Esophagus muscularis mucosa (tissue), 4 donors: Measurements from ENCODE around the gene CD52. TPM values are rescaled to one million over a fixed set of nuclear protein-coding genes. Genes with fewer than 3 reads are reported as not detected.
A peak's percentile ranks its signal among the peaks of the same experiment; 100 is the strongest.
"Not testable (repeated sequence)": the region's sequence is repeated elsewhere in the genome, so short reads cannot be mapped to it uniquely, and the experiment has no call there.

Experiments used
- DNase-seq: peaks from one replicate; pipeline ENCODE4 v3.0.0-alpha.2; 2017; ENCODE audit errors: extremely low spot score
- H3K27ac ChIP-seq, 4 donors: fragments of 200-600 bp; sonication (generic); replicated peaks in 1 of 4; 1 replicate in 3 of 4; 2 replicates in 1 of 4; pipeline ENCODE4 v1.5.1; 2016 to 2019; ENCODE audit warnings: mild to moderate bottlenecking in 1 of 4
- H3K27me3 ChIP-seq, 4 donors: fragments of 200-600 bp; sonication (generic); one replicate each; pipeline versions ENCODE4 v1.5.1 to v1.6.0; 2016 to 2019
- H3K36me3 ChIP-seq, 4 donors: fragments of 200-600 bp; sonication (generic); one replicate each; pipeline ENCODE4 v1.5.1; 2016 to 2019
- H3K4me1 ChIP-seq, 4 donors: fragments of 200-600 bp; sonication (generic); one replicate each; pipeline ENCODE4 v1.5.1; 2016 to 2019
- H3K4me3 ChIP-seq, 4 donors: fragments of 200-600 bp; sonication (generic); 1 replicate in 2 of 4; 2 replicates in 2 of 4; pipeline ENCODE4 v1.5.1; 2016 to 2019; ENCODE audit warnings: mild to moderate bottlenecking in 4 of 4, moderate library complexity in 1 of 4
- H3K9me3 ChIP-seq, 4 donors: fragments of 200-600 bp; sonication (generic); 1 replicate in 3 of 4; 2 replicates in 1 of 4; pipeline ENCODE4 v1.5.1; 2016 to 2019
- EP300 ChIP-seq: sonication (generic); formaldehyde crosslinking; IDR thresholded peaks from one replicate; pipeline ENCODE4 v1.6.1; 2017; ENCODE audit warnings: antibody characterized with exemption
- POLR2A ChIP-seq: fragments of 450-650 bp; IDR thresholded peaks from one replicate; pipeline ENCODE4 v1.6.1; 2017; ENCODE audit warnings: antibody characterized with exemption, moderate library complexity, mild to moderate bottlenecking, low read depth
- POLR2AphosphoS5 ChIP-seq, 2 donors: sonication (generic); formaldehyde crosslinking; IDR thresholded peaks; one replicate each; pipeline ENCODE4 v1.6.1; 2017; ENCODE audit warnings: antibody characterized with exemption in 2 of 2
- WGBS: methylation state at CpG from one replicate; pipeline ENCODE4 v1.1.5; 2018; 5-methylcytosine and 5-hydroxymethylcytosine counted together
- intact Hi-C: fragments of 100-400 bp; cut with DNase I; formaldehyde crosslinking; loops from one replicate; pipeline ENCODE4 v1.15.1; 2023
- total RNA-seq, 4 donors: library from RNA; depleted of rRNA; stranded (reverse); fragments of >200 nt; gene quantifications; one replicate each; pipeline versions ENCODE4 v1.1.0 to v1.2.1, GENCODE V29; 2016
- TF ChIP-seq, protein P1 (sequence below), 3 experiments: fragments of 200-600 bp in 2 of 3; fragments of 450-650 bp in 1 of 3; sonication (generic) in 2 of 3; IDR thresholded peaks; one replicate each; pipeline ENCODE4 v1.5.1; 2017 to 2019; ENCODE audit warnings: antibody characterized with exemption in 3 of 3, mild to moderate bottlenecking in 2 of 3, moderate library complexity in 1 of 3

Gene CD52
- total RNA-seq, 4 donors from 2014 or later, result 3.8 to 14.0 (median 7.1) TPM; not detected in 1

DNA sequence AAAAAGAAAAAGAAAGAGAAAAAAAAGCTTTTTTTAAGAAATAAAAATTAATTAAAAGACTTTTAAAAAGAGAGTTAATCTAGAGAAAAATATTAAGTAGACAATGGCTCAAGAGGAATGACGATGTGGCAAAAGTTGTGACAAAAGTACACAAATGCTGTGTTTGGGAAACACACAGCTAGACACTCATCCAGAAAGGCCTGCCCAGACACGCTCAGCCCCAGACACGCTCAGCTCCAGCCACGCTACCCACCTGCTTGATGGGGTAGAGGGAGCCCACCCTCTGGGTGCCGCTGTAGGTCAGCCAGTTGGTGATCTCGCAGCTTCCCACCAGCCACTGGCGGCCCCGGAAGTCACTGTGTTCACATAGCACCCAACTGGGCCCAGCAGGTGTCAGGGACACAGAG, 10.2 kb downstream of the CD52 start:
- no peaks in the 10 kb centered on the region for H3K4me1 ChIP-seq
- no peak overlapping the region for H3K4me3 ChIP-seq
- WGBS, result 82% methylated on average over 6 of the region's 8 CpGs
- peaks cover 0 to 59% (median 3%) of the 10 kb centered on the region in 4 donors for H3K27me3 ChIP-seq
- DNase-seq, result no peak
- no peaks in the 10 kb centered on the region for H3K36me3 ChIP-seq
- no peak overlapping the region for H3K27ac ChIP-seq
- intact Hi-C loops, result no loop called here
- no peaks in the 10 kb centered on the region for H3K9me3 ChIP-seq
- TF ChIP-seq POLR2A (no peak), EP300 (no peak), POLR2AphosphoS5 (IDR thresholded peaks at IDR 0.05) (no peak)
- TF ChIP-seq, protein P1, sequence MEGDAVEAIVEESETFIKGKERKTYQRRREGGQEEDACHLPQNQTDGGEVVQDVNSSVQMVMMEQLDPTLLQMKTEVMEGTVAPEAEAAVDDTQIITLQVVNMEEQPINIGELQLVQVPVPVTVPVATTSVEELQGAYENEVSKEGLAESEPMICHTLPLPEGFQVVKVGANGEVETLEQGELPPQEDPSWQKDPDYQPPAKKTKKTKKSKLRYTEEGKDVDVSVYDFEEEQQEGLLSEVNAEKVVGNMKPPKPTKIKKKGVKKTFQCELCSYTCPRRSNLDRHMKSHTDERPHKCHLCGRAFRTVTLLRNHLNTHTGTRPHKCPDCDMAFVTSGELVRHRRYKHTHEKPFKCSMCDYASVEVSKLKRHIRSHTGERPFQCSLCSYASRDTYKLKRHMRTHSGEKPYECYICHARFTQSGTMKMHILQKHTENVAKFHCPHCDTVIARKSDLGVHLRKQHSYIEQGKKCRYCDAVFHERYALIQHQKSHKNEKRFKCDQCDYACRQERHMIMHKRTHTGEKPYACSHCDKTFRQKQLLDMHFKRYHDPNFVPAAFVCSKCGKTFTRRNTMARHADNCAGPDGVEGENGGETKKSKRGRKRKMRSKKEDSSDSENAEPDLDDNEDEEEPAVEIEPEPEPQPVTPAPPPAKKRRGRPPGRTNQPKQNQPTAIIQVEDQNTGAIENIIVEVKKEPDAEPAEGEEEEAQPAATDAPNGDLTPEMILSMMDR (IDR thresholded peaks at IDR 0.05), result no peak

DNA sequence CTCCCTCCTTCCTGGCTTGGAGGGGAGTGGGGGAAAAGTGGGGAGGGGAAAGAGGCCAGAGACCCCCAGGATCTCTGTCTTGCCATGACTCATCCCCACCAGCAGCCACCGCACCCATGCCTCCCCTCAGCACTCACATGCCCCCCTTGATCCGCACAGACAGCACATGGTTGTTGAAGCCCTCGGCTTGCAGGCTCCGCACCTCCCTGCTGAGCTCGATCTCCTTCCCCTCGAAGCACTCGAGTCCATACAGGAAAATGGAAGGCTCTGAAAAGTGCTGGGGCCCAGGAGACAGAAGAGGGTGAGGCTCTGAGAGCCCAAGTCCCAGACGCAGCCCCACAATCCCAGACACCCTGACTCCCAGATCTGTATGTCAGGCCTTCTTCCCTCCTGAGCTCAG, 10.8 kb downstream of the CD52 start:
- H3K4me3 ChIP-seq, result no peak overlapping the region
- H3K9me3 ChIP-seq, result no peaks in the 10 kb centered on the region
- H3K27ac ChIP-seq, result no peak overlapping the region
- no peak for DNase-seq
- H3K36me3 ChIP-seq, result no peaks in the 10 kb centered on the region
- H3K4me1 ChIP-seq, result no peaks in the 10 kb centered on the region
- TF ChIP-seq POLR2A (no peak), POLR2AphosphoS5 (IDR thresholded peaks at IDR 0.05) (no peak), EP300 (no peak)
- TF ChIP-seq, protein P1 (IDR thresholded peaks at IDR 0.05), result no peak
- WGBS, result 85% methylated on average over 8 of the region's 8 CpGs
- intact Hi-C loops, result no loop called here
- peaks cover 0 to 65% (median 7%) of the 10 kb centered on the region in 4 donors for H3K27me3 ChIP-seq

DNA sequence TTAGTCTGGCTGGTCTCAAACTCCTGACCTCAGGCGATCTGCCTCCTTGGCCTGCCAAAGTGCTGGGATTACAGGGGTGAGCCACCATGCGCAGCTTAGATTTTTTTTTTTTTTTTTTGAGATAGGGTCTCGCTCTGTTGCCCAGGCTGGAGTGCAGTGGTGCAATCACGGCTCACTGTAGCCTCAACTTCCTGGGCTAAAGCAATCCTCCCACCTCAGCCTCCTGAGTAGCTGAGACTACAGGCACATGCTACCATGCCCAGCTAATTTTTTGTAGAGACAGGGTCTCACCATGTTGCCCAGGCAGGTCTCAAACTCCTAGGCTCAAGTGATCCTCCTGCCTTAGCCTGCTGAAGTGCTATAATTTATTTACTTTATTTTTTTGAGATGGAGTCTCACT, 11.6 kb downstream of the CD52 start:
- H3K27ac ChIP-seq, intact Hi-C loops, DNase-seq, H3K9me3 ChIP-seq, H3K4me1 ChIP-seq, H3K4me3 ChIP-seq, H3K36me3 ChIP-seq: not testable (repeated sequence)
- 98% methylated on average over 4 of the region's 4 CpGs for WGBS
- H3K27me3 ChIP-seq, result peaks cover 0 to 65% (median 11%) of the 10 kb centered on the region in 4 donors

DNA sequence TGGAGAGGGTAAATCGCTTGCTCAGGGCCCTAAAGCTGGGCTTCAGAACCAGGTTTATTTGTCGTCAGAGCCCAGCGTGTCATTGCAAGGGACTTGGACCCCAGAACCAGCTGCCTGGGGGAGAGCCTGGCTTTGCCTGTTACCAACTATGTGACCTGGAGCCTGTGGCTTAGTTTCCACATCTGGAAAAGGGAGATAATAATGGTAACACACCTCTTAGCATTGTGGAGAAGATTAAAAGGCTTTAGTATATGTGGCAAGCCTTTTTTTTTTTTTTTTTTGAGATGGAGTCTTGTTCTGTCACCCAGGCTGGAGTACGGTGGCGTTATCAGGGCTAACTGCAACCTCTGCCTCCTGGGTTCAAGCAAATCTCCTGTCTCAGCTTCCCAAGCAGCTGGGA, 12.5 kb downstream of the CD52 start:
- 92% methylated on average over 5 of the region's 5 CpGs for WGBS
- Histone ChIP-seq H3K9me3 (no peaks in the 10 kb centered on the region), H3K27me3 (peaks cover 0 to 69% (median 17%) of the 10 kb centered on the region in 4 donors), H3K27ac (no peak overlapping the region), H3K4me3 (no peak overlapping the region), H3K36me3 (no peaks in the 10 kb centered on the region), H3K4me1 (peaks cover 0 to under 1% (median 0%) of the 10 kb centered on the region in 4 donors)
- TF ChIP-seq POLR2A (no peak), EP300 (no peak), POLR2AphosphoS5 (IDR thresholded peaks at IDR 0.05) (no peak)
- TF ChIP-seq, protein P1 (IDR thresholded peaks at IDR 0.05), result no peak
- DNase-seq, result no peak
- intact Hi-C loops, result no loop called here

DNA sequence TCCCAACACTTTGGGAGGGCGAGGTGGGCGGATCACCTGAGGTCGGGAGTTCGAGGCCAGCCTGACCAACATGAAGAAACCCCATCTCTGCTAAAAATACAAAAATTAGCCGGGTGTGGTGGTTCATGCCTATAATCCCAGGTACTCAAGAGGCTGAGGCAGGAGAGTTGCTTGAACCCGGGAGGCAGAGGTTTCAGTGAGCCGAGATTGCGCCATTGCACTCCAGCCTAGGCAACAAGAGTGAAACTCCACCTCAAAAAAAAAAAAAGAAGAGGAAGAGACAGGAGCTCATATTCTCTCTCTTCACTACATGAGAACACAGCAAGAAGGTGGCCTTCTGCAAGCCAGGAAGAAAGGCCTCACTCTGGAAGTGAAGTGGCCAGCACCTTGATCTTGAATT, 15.6 kb downstream of the CD52 start:
- H3K36me3 ChIP-seq, H3K4me3 ChIP-seq, H3K9me3 ChIP-seq, intact Hi-C loops, DNase-seq, H3K27ac ChIP-seq: not testable (repeated sequence)
- H3K27me3 ChIP-seq, result peaks cover 0 to 81% (median 28%) of the 10 kb centered on the region in 4 donors
- peaks cover 12 to 18% (median 14%) of the 10 kb centered on the region in 4 donors for H3K4me1 ChIP-seq
- WGBS, result 86% methylated on average over 8 of the region's 8 CpGs

DNA sequence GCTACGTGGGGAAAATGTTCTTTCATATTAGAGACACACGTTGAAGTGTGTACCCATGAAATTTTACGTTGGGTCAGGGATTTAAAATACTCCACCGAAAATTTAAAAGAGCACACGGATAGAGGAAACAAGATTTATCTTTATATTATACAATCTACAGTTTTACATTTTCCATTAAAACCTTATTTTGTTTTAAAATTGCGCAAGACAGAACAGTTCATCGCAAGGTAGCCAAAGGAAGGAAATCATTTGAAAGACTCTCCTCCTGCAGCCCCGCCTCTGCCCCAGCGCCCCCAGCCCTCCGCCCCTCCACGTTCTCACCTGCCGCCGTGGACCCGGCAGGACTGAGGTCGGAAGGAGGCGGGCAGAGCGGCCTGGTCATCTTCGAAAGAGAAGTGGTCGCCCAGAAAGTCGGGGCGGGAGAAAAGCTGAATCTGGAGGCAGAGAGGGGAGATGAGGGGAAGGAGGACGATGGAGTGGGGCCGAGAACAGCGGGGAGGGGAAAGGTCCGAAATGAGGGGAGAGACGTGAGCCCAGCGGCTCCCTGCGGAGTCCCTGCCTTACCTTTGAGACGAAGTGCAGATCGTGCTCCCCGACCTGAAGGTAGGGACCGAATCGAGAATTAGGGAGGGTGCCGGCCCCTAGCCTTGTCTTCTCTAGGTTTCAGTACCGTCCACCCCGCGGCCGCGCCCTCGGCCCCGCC, 18.2 kb downstream of the CD52 start:
- TF ChIP-seq, protein P1 (IDR thresholded peaks at IDR 0.05), result no peak
- TF ChIP-seq EP300 (no peak), POLR2A (no peak), POLR2AphosphoS5 (IDR thresholded peaks at IDR 0.05) (no peak)

More for the DNA sequence above, 18.2 kb downstream of the CD52 start:
- H3K4me3 ChIP-seq, result peak overlapping the region; percentile 48 to 62 (median 51)
- DNase-seq, result no peak
- 4% methylated on average over 36 of the region's 41 CpGs for WGBS
- H3K27ac ChIP-seq, result no peak overlapping the region
- no peaks in the 10 kb centered on the region for H3K9me3 ChIP-seq
- H3K27me3 ChIP-seq, result peaks cover 0 to 62% (median 28%) of the 10 kb centered on the region in 4 donors
- peaks cover 12 to 18% (median 14%) of the 10 kb centered on the region in 4 donors for H3K4me1 ChIP-seq
- H3K36me3 ChIP-seq, result no peaks in the 10 kb centered on the region
- intact Hi-C loops, result no loop called here
